Omental fat pad (tissue), 4 donors: ENCODE measurements around the gene NRN1L. TPM values are rescaled to one million over a fixed set of nuclear protein-coding genes. Genes with fewer than 3 reads are reported as not detected.

ENCODE experiments used
- ATAC-seq: fragments of 150-250 bp; one replicate; pipeline ENCODE4 v1.9.1; 2016; ENCODE audit warnings: mild to moderate bottlenecking, moderate library complexity; ENCODE audit not compliant: low FRiP score
- DNase-seq: peaks from one replicate; pipeline ENCODE4 v3.0.0-alpha.2; 2019; ENCODE audit warnings: low spot score
- total RNA-seq, 4 donors: library from RNA; depleted of rRNA; stranded (reverse); fragments of >200 nt; gene quantifications; one replicate each; pipeline ENCODE4 v1.1.0, GENCODE V29; 2016
- TF ChIP-seq, protein P1 (sequence below), 3 donors: fragments of 450-650 bp; IDR thresholded peaks; one replicate each; pipeline ENCODE4 v1.5.1; 2016 to 2017; ENCODE audit warnings: antibody characterized with exemption in 3 of 3, mild to moderate bottlenecking in 3 of 3, moderate library complexity in 2 of 3

The NRN1L gene
- total RNA-seq, 4 donors from 2014 or later: 3.0 to 5.5 TPM; not detected in 2

DNA sequence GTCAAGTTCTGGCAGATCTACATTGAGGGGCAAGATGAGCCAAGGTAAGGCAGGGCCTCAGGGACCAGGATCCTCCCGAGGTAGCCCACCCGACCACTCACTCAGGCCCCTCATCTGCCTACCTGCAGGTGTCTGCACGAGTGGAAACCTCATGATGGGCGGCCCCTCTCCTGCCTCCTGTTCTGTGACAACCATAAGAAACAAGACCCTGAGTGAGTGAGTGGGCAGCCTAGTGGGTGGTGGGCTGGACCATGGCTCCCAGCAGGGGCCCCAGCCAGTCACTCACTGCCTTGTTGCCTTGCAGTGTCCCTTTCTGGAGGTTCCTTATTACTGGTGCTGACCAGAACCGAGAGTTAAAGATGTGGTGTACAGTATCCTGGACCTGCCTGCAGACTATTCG, 6.5 kb upstream of the NRN1L start:
- DNase-seq (no peak), ATAC-seq (no peak)
- TF ChIP-seq, protein P1, sequence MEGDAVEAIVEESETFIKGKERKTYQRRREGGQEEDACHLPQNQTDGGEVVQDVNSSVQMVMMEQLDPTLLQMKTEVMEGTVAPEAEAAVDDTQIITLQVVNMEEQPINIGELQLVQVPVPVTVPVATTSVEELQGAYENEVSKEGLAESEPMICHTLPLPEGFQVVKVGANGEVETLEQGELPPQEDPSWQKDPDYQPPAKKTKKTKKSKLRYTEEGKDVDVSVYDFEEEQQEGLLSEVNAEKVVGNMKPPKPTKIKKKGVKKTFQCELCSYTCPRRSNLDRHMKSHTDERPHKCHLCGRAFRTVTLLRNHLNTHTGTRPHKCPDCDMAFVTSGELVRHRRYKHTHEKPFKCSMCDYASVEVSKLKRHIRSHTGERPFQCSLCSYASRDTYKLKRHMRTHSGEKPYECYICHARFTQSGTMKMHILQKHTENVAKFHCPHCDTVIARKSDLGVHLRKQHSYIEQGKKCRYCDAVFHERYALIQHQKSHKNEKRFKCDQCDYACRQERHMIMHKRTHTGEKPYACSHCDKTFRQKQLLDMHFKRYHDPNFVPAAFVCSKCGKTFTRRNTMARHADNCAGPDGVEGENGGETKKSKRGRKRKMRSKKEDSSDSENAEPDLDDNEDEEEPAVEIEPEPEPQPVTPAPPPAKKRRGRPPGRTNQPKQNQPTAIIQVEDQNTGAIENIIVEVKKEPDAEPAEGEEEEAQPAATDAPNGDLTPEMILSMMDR (IDR thresholded peaks at IDR 0.05): no peak

DNA sequence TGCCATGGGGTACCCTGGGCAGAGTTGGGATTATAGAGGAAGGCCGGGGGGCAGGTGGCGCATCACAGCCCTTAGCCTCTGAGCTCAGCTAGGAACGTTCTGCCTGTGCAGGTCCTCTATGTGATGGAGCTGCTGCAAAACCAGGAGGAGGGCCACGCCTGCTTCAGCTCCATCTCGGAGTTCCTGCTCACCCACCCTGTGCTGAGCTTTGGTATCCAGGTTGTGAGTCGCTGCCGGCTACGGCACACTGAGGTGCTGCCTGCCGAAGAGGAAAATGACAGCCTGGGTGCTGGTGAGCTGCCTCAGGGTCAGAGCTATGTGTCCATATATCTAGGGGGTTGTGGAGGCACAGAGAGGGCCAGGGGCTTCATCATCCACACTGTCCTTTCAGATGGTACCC, 5.8 kb upstream of the NRN1L start:
- DNase-seq: no peak
- TF ChIP-seq, protein P1 (IDR thresholded peaks at IDR 0.05): no peak
- no peak for ATAC-seq

DNA sequence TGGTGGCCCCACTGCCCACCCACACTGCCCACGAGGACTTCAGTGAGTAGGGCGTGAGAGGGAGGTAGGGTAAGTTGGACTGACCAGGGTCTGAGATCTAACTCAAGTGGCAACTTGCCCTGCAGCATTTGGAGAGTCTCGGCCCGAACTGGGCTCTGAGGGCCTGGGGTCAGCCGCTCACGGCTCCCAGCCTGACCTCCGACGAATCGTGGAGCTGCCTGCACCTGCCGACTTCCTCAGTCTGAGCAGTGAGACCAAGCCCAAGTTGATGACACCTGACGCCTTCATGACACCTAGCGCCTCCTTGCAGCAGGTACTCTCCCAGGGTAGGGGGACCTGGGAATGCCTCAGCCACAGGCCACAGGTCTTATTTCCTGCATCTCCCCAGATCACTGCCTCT, 5.2 kb upstream of the NRN1L start:
- no peak for ATAC-seq
- TF ChIP-seq, protein P1 (IDR thresholded peaks at IDR 0.05): no peak
- no peak for DNase-seq

DNA sequence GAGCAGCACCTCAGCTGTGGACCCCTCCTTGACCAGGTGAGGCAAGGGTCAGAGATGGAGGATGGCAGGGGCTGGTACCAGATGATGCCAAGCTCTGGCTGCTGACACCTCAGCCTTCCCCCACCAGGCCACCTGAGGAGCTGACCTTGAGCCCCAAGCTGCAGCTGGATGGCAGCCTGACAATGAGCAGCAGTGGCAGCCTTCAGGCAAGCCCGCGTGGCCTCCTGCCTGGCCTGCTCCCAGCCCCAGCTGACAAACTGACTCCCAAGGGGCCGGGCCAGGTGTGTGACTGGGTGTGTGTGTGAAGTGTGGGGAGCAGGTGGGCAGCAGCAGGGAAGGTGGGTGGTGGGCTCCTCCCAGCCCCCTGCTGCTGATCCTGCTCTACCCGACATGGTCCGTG, 4.7 kb upstream of the NRN1L start:
- no peak for ATAC-seq
- no peak for DNase-seq
- TF ChIP-seq, protein P1 (IDR thresholded peaks at IDR 0.05): no peak

DNA sequence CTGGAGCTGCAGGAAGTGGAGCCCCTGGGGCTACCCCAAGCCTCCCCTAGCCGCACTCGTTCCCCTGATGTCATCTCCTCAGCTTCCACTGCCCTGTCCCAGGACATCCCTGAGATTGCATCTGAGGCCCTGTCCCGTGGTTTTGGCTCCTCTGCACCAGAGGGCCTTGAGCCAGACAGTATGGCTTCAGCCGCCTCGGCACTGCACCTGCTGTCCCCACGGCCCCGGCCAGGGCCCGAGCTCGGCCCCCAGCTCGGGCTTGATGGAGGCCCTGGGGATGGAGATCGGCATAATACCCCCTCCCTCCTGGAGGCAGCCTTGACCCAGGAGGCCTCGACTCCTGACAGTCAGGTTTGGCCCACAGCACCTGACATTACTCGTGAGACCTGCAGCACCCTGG, 4.1 kb upstream of the NRN1L start:
- DNase-seq (no peak), ATAC-seq (no peak)
- TF ChIP-seq, protein P1 (IDR thresholded peaks at IDR 0.05): no peak

DNA sequence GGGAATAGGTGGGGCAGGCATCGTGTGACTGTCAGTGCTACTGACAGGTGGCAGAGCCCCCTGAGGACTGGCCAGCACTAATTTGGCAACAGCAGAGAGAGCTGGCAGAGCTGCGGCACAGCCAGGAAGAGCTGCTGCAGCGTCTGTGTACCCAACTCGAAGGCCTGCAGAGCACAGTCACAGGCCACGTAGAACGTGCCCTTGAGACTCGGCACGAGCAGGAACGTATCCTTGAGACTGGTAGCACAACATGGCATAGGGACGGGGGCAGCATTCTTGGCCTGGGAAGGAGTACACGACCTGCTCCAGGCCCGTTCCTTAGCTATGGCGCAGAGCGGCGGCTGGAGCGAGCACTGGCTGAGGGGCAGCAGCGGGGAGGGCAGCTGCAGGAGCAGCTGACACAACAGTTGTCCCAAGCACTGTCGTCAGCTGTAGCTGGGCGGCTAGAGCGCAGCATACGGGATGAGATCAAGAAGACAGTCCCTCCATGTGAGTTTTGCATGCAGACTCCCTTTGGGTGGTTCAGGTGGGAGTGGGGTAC, 3.0 kb upstream of the NRN1L start:
- DNase-seq: no peak
- TF ChIP-seq, protein P1 (IDR thresholded peaks at IDR 0.05): no peak
- ATAC-seq: no peak

DNA sequence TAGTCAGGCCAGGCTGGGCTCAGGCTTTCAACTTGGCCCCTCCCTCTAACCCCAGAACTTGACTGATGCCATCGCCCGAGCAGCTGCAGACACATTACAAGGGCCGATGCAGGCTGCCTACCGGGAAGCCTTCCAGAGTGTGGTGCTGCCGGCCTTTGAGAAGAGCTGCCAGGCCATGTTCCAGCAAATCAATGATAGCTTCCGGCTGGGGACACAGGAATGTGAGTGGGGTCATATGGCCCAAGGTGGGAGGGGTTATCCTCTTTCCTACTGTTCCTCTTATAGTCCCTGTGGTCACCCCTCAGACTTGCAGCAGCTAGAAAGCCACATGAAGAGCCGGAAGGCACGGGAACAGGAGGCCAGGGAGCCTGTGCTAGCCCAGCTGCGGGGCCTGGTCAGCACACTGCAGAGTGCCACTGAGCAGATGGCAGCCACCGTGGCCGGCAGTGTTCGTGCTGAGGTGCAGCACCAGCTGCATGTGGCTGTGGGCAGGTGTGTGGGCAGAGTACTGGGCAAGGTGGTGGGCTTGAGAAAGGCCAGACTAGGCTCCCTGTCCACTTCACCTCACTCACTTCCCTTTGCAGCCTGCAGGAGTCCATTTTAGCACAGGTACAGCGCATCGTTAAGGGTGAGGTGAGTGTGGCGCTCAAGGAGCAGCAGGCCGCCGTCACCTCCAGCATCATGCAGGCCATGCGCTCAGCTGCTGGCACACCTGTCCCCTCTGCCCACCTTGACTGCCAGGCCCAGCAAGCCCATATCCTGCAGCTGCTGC, 2.1 kb upstream of the NRN1L start:
- TF ChIP-seq, protein P1 (IDR thresholded peaks at IDR 0.05): no peak

More for the DNA sequence above, 2.1 kb upstream of the NRN1L start:
- no peak for DNase-seq
- ATAC-seq: no peak
